ENCODE data around the gene NELFE.

DNA sequence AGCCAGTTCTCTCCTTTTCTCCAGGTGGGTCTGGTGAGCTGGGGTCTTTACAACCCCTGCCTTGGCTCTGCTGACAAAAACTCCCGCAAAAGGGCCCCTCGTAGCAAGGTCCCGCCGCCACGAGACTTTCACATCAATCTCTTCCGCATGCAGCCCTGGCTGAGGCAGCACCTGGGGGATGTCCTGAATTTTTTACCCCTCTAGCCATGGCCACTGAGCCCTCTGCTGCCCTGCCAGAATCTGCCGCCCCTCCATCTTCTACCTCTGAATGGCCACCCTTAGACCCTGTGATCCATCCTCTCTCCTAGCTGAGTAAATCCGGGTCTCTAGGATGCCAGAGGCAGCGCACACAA is 13.6 kb downstream of the NELFE start:
- TF ChIP-seq POLR2AphosphoS5 (IDR thresholded peaks at IDR 0.05; ENCODE audit: low read depth, low read length) (no peak), TAF1 (IDR thresholded peaks at IDR 0.05; ENCODE audit: borderline replicate concordance, insufficient read depth, low read length) (no peak)
- TF ChIP-seq, protein P1, sequence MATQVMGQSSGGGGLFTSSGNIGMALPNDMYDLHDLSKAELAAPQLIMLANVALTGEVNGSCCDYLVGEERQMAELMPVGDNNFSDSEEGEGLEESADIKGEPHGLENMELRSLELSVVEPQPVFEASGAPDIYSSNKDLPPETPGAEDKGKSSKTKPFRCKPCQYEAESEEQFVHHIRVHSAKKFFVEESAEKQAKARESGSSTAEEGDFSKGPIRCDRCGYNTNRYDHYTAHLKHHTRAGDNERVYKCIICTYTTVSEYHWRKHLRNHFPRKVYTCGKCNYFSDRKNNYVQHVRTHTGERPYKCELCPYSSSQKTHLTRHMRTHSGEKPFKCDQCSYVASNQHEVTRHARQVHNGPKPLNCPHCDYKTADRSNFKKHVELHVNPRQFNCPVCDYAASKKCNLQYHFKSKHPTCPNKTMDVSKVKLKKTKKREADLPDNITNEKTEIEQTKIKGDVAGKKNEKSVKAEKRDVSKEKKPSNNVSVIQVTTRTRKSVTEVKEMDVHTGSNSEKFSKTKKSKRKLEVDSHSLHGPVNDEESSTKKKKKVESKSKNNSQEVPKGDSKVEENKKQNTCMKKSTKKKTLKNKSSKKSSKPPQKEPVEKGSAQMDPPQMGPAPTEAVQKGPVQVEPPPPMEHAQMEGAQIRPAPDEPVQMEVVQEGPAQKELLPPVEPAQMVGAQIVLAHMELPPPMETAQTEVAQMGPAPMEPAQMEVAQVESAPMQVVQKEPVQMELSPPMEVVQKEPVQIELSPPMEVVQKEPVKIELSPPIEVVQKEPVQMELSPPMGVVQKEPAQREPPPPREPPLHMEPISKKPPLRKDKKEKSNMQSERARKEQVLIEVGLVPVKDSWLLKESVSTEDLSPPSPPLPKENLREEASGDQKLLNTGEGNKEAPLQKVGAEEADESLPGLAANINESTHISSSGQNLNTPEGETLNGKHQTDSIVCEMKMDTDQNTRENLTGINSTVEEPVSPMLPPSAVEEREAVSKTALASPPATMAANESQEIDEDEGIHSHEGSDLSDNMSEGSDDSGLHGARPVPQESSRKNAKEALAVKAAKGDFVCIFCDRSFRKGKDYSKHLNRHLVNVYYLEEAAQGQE (IDR thresholded peaks at IDR 0.05; ENCODE audit: insufficient read depth in 1 of 2, low read depth in 2 of 2, low read length in 2 of 2), result no peak
